ENCODE measurements around the gene MOB1B.
"Not testable (repeated sequence)": the region's sequence is repeated elsewhere in the genome, so short reads cannot be mapped to it uniquely, and the experiment has no call there.

The MOB1B gene

GRCh38 chr4:70901984-70902576, at the start of gene MOB1B:
MOB1B (plus strand) TSS chr4:70902369; CDS start chr4:70902537, 168 bp downstream.
- peak; percentile 94 for DNase-seq

DNA sequence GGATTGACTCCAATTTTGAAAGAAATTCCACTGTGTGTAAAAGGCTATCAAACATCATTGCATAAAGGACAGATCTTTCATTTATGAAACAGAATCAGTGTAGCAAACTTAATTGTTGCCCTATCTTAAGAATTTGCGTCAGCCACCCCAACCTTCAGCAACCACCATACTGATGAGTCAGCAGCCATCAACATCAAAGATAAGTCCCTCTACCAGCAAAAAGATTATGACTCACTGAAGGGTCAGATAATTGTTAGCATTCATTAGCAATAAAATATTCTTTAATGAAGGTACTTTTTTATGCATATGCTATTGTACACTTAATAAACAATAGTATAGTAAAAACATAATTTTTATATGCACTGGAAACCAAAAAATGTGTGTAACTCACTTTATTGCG, 46.7 kb upstream of the MOB1B start:
- no peak for DNase-seq

DNA sequence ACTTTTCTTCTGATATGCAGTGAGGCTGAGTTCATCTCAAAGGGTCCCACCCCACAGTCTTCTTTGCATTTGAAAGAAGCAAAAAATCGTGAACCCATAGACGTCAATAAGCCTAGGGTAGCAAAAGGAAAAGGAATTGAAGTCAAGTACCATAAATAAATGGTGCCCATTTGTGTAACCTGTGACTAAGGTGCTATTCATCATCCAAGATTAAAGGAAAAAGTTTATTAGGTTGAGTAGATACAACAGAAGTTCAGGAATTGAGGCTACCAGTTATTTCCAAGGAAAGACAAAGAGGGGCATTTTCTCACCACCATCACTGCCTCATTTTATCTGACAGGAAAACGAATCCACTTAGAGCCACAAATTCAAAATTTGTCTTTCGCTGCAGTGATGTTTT, 43.7 kb upstream of the MOB1B start:
- no peak for DNase-seq

GRCh38 chr4:70859066-70859465, 43.1 kb upstream of the MOB1B start:
- DNase-seq = no peak

- no peak for DNase-seq
These were observed 38.9 kb upstream of the MOB1B start for GRCh38 chr4:70863099-70863790.

DNA sequence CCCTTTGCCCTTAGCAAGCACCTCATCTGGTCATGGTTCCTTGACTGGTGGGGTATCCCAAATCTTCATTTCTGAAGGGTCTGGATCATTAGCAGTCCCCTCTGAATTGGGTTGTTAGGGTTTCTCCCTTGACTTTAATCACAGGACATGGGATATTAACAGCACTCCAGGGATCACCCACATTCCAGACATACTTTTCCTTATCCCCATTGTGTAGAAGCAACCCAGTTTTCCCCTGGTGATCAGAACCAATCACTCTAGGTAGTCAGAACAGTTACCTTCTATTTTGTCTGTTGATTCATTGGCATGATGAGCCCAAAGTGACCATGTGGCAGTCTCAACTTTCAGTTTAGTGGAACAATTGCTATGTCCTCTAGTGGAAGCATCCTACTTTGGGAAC, 33.4 kb upstream of the MOB1B start:
- DNase-seq = no peak

GRCh38 chr4:70873216-70873615, 29.0 kb upstream of the MOB1B start:
- DNase-seq = no peak

DNA sequence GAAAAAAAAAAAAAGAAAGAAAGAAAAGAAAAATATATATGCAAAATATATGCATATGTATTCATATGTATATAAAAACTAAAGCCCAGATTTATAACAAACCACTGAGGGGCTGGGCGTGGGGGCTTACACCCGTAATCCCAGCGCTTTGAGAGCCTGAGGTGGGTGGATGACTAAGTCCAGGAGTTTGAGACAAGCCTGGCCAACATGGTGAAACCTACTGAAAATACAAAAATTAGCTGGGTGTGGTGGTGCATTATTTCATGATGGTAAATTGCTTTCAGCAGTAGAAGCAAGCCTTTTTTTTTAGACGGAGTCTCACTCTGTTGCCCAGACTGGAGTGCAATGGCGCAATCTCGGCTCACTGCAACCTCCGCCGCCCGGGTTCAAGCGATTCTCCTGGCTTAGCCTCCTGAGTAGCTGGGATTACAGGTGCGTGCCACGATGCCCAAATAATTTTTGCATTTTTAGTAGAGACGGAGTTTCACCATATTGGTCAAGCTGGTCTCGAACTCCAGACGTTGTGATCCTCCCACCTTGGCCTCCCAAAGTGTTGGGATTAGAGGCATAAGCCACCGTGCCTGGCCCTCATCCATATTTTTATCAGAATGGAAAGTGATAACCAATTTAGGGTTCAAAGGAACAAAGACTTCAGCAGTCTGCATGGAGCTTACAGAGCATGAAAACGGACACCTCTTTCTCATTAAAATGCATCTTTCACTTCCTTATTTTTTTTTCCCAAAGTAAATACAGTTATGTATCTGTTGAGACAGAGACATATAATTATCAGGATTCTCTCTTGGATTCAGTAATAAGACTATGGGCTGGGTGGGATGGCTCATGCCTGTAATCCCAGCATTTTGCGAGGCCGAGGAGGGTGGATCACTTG, 27.7 kb upstream of the MOB1B start:
- DNase-seq = no peak

DNA sequence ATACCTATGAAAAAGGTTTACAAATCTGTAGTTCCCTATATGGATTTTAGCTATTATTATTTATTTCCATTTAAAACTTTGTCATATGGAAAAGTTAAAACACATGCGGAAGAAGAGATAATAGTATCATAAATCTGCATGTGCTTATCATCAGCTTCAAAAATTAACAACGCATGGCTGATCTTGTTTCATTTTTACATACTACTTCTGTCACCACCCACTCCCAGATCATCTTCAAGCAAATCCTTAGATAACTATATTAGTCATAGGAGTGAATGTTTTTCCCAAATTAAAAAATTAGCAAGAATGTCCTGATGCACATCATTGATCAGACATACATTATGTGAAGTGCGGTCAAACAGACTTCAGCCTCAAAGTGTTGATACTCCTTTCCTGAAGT, 24.6 kb upstream of the MOB1B start:
- no peak for DNase-seq

GRCh38 chr4:70880739-70881138, 21.4 kb upstream of the MOB1B start:
- no peak for DNase-seq

GRCh38 chr4:70885174-70885573, 17.0 kb upstream of the MOB1B start:
- DNase-seq = no peak

- DNase-seq = no peak
These were observed 9.9 kb upstream of the MOB1B start for GRCh38 chr4:70892086-70892769.

DNA sequence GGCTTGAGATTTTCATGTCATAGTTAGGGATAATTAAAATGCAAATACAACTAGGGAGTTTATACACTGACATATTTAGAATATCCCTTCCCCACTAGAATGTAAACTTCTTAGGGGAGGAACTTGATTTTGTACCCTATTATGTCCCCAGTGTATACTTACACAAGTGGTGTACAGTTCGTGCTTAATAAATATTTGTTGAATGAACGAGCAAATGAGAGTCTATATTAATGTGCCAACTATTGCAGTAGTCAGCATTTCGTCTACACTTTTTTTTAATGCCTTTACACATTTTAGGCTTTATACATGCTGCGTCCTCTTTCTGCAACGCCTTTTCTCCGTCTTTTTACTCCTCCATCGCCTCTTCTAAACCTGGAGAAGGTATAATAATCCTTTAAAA, 8.4 kb upstream of the MOB1B start:
- DNase-seq = no peak

GRCh38 chr4:70895405-70895804, 6.8 kb upstream of the MOB1B start:
- peak; percentile 47 for DNase-seq

- no peak for DNase-seq
These were observed 6.2 kb upstream of the MOB1B start for GRCh38 chr4:70895811-70896491.

- DNase-seq = not testable (repeated sequence)
These were observed 3.6 kb upstream of the MOB1B start for GRCh38 chr4:70898581-70898980.

- no peak for DNase-seq
These were observed 574 bp upstream of the MOB1B start for GRCh38 chr4:70901607-70901983.

GRCh38 chr4:70902577-70903290, 565 bp downstream of the MOB1B start:
- no peak for DNase-seq

DNA sequence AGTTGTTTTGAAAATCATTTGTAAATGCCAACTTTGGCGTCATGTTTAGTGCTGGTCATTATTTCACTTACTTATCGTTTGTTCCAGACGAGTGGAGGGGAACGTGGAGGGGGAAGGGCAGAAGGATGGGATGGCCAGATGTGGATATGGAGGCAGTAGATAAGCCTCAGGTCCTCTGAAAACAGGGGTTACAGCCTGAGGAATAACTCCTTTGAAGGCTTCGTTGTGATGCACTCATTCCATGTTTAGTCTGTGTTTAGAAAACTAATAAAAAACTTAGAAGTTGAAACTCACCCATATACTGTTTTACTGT, 1.1 kb downstream of the MOB1B start:
- DNase-seq = peak; percentile 44

GRCh38 chr4:70908993-70909556, 6.9 kb downstream of the MOB1B start:
- no peak for DNase-seq

GRCh38 chr4:70914000-70914399, 11.8 kb downstream of the MOB1B start:
- DNase-seq = no peak

- no peak for DNase-seq
These were observed 12.5 kb downstream of the MOB1B start for GRCh38 chr4:70914631-70915030.

All from right forelimb (tissue), 1 donor.